GM18511 (cell line): Measurements from ENCODE around the gene EFCAB6.

ENCODE experiments used
- ATAC-seq: cut with Tn5 transposase; IDR thresholded peaks from one replicate; pipeline ENCODE4 v1.9.1; 2021; ENCODE audit warnings: mild to moderate bottlenecking, moderate library complexity; ENCODE audit not compliant: unreplicated experiment

The EFCAB6 gene

DNA sequence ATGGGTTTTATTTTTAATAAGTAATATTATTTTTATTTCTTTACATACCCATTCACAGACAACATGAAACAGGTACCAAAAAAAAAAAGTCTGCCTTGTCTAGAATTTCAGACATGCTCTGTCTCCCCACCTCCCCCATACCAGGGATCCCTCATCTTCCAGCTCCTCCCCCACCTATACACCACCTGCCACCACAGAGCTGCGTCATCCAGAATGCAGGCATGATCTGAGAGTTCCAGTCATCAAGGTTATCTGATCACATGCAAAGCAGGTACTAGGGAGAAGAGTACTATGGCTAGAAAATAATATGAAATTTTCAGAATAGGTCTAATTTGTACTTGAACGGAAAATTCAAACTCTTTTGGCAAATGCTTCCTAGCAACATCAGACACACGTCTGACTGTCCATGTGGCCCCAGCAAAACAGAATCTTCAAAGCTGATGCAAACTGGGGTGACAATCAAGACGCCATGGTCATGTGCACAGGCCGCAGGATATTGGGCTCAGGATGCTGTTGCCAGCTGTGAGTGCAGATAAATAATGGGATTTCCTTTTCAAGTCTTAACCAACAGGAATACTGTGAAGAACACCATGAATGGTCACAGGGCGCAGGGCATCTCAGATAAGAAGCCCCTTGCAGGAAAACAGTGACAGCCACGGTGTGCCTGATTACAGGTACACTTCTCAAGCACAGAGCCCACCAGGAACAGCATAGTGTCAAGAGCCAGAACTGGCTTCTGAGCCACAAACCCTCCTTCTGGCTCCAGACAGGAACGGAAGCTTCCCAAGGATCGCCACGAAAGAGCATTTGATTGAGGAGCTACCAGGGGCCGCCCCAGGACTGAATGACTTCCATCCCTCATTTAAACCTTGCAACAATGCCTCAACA, 169.5 kb downstream of the EFCAB6 start:
- no peak for ATAC-seq

DNA sequence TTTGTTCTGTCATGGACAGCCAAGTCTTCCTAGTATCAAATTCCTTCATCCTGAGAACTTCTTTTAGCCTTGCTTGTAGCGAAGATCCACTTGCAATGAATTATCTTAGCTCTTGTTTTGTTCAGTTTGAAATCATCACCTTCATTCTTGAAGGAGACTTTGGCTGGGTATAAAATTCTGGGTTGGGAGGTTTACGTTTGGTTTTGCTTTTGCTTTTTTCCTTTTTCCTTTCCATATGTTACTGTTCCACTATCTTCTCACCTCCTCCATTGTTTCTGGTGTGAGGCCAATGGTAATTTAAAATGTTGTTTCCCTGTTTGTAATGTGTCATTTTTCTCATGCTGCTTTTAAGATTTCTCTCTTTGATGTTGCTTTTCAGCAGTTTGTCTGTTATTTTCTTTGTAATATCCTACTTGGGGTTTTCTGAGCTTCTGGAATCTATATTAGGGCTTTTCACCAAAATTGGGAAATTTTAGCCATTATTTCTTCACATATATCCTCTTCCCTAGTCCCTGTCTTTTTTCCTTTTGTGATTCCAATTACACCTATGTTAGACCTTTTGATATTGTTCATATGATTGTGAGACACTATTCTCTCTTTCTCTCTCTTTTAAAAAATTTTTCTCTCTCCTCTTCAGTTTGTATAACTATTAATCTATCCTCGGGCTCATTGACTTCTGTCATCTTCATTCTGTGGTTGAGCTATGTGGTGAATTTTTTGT, 172.7 kb downstream of the EFCAB6 start:
- no peak for ATAC-seq

GRCh38 chr22:43637275-43638260, 174.5 kb downstream of the EFCAB6 start:
- no peak for ATAC-seq

- no peak for ATAC-seq
Observed at GRCh38 chr22:43636086-43636485, 176.0 kb downstream of the EFCAB6 start.

DNA sequence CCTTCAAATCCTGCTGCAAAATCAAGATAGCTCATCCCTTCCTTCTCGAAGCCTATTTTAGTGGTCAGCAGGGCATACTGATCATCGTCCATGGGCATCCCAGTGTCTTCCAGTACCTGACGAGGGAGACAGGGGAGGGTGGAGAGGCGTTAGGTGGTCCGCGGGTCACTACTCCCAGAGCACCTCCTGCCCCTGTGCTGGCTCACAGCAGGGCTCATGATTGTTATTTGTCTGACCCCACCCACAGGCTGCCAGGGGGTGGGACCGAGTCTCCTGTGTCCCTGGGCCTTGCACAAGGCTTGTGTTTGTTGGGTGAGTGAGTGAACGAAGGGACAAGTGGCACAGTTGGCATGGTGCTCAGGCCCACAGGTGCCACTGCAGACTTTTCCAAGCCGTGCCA, 177.0 kb downstream of the EFCAB6 start:
- no peak for ATAC-seq

- ATAC-seq, result no peak
Observed at GRCh38 chr22:43634316-43634715, 177.8 kb downstream of the EFCAB6 start.

DNA sequence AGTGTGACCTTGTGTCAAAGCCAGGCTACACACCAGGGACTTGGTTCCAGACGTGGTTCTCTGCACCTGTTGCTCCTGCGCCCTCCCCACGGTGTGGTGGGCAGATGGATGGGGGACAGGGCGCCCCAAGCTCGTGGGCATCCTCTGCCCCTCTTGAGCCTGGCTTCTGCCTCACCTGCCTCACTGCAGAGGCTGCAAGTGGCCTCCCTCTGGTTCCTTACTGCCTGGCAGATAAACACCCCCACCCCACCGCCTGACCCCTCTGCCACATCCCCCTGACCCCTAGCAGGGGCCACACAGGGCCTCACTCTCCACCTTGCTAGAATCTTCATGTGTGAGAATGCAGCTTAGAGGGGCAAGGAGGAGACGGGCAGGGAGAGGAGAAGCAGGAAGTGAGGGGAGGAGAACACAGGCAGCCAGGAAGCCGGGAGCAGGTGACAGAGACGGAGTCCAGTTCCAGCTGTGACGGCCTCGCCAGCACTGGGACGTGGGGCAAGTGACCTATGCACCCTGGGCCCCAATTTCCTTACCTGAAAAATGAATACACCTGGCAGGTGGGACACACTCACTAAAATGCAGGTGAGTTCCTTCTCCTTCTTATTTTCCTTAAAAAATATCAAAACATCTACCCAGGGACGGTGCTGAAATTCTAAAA, 178.3 kb downstream of the EFCAB6 start:
- ATAC-seq, result no peak

DNA sequence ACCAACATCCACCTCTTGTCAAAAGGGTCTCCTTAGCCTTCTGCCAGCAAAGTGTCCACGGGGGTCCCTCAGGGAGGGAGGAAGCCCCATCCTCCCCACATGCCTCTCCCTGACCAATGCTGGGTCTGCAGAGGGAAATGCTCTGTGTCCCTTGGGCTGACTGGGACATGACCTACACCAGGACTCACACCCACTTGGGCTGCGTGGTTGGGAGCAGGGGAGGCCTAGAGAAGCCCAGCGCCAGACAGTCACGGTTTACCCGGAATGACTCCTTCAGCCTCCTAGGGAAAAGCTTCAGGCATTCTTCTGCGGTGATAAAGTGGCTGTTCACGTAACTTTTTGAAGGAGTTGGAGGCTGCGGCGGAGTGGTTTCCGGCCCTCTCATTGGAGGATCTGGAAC, 180.3 kb downstream of the EFCAB6 start:
- no peak for ATAC-seq

GRCh38 chr22:43631201-43631600, 180.9 kb downstream of the EFCAB6 start:
- no peak for ATAC-seq

DNA sequence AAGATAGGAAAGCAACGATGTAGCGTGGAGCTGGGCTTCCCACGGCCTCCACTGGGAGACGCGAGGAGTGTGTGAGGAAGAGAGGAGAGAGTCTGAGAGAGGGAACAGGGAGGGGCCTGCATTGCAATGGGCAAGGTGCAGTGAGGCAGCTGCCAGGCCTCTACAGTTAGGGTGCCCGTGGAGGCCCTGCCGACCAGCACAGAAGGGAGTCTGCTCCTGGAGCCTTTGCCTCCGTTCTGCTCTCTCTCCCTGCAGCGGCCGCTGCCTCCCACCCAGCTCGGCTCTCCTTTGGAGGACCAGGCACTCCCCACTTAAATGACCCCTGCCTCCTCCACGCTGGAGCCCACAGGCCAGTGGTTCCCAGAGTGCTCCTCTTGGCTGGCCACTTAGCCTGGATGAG, 181.7 kb downstream of the EFCAB6 start:
- ATAC-seq, result no peak

- no peak for ATAC-seq
Observed at GRCh38 chr22:43628250-43628649, 183.9 kb downstream of the EFCAB6 start.

GRCh38 chr22:43627485-43628213, 184.5 kb downstream of the EFCAB6 start:
- no peak for ATAC-seq

GRCh38 chr22:43625242-43625641, 186.9 kb downstream of the EFCAB6 start:
- ATAC-seq, result no peak

DNA sequence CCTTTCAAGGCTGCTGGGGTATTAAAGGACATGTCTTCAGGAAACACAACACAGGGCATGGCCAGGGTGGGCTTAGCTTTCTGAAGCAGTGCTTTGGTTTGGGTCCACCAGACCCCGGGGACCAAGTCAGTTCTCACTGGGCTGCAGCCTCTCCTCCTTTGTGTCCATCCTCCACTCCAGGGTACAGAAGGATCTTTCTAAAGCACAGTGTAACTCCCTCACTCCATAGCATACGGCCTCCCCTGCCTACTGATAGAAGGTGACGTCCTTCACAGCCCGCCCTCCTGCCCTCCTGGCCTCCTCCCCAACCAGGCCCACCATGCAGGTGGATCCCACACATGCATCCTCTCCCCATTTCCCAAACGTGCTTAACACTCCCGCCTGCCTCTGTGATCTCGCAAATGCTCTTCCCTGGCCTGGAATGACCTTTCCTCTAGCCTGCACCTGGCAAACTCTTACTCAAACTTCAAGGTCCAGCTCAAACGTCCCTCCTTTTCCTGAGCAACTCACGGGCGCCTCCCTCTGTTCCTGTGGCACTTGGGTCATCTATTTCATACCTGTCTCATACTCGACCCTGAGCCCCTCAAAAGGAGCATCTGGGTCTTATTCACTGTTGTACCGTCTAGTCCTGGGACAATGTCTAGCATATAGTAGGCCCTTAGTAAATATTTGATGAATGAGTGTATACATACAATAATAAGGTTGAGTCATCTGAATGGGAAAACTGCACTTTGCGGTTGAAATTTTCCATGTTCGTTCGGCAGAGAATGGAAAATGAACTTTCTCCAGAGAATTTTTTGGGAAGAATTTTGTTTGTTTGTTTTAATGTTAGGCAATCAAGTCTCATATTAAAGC, 187.7 kb downstream of the EFCAB6 start:
- no peak for ATAC-seq

DNA sequence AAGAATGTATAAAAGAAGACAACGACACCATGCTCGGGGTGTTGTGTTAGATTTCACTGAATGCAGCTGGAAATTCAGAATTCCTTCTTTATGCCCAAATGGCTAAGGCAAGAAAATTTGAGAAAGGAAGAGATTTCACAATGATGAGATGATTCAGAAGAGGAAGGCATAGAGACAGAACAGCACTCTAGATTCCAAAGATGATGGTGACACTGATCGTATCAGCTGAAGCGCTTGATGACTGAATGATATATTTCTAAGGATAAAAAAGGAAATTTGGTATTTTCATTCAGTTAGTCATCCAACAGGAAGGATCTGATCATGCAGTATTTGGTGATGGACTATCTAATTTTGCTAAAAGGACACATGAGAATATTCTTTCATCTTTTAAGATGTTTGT, 189.2 kb downstream of the EFCAB6 start:
- ATAC-seq, result no peak

- ATAC-seq, result no peak
Observed at GRCh38 chr22:43620197-43620596, 191.9 kb downstream of the EFCAB6 start.

DNA sequence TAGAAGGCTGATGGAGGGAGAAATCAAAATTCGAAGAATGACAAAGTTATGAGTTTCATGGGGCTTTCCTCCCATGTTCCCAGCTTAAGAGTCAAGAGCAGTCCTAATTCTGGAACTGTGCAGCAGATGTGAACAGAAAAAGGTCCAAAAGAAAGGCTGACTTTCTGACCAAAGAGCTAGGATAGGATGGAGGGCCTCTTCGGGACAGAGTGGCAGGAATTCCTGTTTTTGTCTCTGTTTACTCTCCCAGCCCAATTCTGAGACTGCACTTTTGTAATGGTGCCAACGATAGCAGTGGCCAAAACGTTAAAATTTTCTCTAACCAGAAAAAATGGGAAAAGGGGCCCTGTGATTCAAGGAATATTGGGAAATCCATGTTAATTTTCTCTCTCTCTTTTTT, 193.6 kb downstream of the EFCAB6 start:
- ATAC-seq, result no peak

DNA sequence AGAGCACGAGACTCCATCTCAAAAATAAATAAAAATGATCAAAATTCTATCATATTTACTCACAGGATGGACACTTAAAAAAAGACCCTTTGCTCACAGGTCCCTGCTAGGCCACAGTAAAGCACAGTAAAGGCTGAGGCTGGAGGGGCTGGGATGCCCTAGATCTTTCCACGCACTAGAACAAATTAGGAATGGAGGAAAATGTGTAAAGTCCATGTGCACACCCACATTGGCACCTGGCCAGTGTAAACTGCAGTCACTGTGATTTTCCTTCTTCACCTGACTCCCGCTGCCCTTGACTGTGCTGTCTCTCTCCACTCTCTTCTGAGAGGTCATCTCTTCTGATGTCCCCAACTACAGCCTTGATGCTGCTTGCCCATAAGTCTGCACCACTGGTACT, 195.5 kb downstream of the EFCAB6 start:
- no peak for ATAC-seq

DNA sequence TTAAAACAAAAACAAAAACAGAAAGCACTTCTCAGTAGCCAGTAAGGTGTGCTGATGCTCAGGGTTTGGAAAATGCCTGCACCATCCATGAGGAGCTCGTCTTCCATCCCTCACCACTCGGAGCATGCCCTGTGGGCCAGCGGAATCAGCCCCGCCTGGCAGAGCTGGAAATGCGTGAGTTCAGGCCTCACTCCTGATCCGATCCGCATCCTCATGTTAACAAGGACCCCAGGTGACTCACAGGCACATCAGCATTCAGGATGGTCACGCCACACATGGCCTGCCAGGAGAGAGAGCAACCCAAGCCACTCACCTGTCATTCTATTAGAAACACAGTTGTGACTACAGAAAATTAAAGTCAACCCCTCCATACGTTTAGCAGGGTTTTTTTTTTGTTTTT, 211.8 kb downstream of the EFCAB6 start:
- ATAC-seq, result no peak
